HG03521 (cell line): ENCODE results near the gene MB.

Experiments used
- ATAC-seq: cut with Tn5 transposase; IDR thresholded peaks from one replicate; pipeline ENCODE4 v1.9.1; 2021; ENCODE audit warnings: mild to moderate bottlenecking, moderate library complexity; ENCODE audit not compliant: unreplicated experiment

The MB gene

DNA sequence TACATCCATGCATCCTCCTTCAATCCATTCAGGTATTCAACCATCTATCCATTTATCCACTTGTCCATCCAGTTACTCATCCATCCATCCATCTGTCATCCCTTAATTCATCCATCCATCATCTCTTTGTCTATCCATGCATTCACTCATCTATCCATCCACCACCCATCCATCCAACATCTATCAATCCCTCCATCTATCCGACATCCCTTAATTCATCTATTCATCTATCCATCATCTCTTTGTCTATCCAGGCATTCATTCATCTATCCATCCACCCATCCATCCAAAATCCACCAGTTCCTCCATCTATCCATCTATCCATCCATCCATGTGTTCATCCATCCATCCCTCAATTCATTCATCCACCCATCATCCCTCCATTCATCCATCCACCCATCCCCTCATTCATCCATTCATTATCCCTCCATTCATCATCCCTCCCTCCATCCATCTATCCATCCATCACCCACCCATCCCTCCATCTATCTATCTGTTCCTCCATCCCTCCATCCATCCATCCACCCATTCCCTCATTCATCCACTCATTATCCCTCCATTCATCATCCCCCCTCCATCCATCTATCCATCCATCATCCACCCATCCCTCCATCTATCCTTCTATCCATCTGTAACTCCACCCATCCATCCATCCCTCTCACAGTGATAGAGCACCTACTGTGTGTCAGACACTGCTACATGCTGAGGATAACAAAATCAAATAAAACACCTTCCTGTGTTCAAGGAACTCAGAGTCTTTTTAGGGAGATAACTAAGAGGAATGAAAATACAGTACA, 1.5 kb upstream of the MB start:
- no peak for ATAC-seq

DNA sequence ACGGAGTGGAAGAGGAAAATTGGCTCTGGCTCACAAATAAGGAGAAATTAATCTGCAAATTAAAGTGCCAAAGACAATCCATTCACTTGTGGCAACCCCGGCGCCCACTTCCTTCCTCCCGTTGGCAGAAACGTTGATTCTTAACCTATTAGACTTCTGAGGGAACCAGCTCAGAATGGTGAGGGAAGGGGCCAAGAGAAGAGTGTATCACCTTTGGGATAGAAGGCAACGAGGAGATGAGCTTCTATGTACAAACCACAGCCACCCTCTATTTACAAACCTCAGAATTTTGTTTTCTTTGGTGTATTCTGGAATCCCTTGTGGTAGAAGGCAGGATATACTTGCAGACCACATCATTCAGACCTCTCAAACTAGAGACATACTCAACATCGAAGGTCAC, 1.1 kb downstream of the MB start:
- ATAC-seq: no peak

DNA sequence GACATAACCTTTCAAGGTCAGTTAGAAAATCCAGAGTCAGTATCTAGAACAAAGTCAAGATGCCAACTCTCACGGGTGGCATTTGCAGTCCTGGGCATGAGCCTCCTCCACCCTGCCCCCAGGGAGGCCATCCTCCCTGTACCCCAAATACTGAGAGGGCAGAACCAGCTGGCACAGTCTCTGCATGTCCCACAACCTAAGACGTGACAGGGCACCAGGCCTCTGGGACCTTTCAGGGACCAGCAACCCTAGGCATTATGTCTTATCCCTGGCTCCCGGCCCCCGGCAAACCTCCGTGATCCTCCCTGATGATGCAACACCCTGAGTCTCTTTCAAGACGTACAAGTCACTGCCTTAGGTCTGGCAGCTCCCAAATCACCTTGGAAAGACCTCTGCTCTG, 2.0 kb downstream of the MB start:
- ATAC-seq: no peak

GRCh38 chr22:35614404-35614803, 2.7 kb downstream of the MB start:
- ATAC-seq: no peak

- no peak for ATAC-seq
Observed at GRCh38 chr22:35612903-35613302, 4.2 kb downstream of the MB start.

DNA sequence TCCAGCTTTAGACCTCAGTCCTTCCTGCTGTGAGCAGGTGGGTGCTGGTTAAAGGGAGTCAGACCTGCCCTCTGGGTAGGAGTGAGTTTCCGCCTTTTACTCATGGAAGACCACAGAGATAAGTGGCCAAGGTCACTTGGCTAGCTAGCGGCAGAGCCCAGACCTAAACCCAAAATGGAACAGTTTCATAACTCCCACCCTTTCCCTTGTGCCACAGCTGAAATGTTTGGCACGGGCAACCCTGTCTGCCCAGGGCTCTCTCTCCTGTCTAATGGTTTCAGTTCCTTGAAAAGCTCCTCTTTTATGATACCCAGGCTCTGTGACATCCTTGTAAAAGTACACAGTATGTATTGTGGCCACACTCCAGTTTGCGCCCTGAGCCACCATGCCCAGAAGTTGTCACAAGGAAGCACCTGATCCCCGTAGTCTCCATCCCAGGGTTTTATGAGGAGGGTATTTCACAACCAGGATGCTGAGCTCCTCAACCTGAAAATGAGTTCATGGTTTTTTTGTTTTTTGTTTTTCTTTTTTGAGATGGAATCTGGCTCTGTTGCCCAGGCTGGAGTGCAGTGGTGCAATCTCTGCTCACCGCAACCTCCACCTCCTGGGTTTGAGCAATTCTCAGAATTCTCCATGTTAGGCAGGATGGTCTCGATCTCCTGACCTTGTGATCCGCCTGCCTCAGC, 5.1 kb downstream of the MB start:
- ATAC-seq: no peak

GRCh38 chr22:35611200-35611890, 5.8 kb downstream of the MB start:
- no peak for ATAC-seq

- ATAC-seq: no peak
Observed at GRCh38 chr22:35610741-35611140, 6.4 kb downstream of the MB start.

GRCh38 chr22:35609761-35610160, 7.4 kb downstream of the MB start:
- ATAC-seq: no peak

DNA sequence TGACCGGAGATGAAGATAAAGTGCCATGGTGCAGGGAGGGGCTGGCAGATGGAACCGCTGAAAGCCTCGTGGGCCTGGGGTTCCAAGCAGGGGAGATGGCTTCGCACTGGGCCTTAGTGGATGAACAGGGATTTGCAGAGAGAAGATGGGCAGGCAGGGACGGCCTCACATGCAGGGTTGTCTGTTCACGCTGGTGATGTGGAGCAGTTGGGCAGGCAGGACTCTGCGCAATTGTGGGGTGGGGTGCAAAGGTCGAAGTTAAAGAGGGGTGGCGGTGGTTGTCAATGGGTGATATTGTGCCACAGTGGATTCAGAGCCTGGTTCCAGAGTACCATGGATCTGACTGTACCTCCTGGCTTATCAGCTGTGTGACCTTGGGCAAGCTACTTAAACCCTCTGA, 7.9 kb downstream of the MB start:
- ATAC-seq: no peak

DNA sequence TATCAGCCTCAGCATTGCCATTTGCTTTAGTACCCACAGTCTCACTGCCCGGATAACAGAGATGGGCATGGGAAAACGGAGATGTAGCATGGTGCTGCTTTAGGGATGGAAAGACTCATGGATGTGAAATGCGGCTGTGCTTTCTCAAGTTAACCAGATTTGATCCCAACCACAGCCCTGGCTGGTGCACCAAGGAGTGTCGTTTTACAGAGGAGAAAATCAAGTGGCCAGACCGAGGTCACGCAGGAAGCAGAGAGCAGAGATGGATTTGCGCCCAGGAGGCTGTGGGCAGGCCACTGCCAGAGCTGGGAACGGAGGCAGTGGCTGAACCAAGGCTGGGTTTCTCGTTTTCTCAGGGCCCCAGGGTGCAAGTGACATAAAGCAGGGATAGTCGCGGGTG, 9.0 kb downstream of the MB start:
- no peak for ATAC-seq

GRCh38 chr22:35606916-35607315, 10.2 kb downstream of the MB start:
- ATAC-seq: no peak

GRCh38 chr22:35605851-35606481, 11.2 kb downstream of the MB start:
- no peak for ATAC-seq

DNA sequence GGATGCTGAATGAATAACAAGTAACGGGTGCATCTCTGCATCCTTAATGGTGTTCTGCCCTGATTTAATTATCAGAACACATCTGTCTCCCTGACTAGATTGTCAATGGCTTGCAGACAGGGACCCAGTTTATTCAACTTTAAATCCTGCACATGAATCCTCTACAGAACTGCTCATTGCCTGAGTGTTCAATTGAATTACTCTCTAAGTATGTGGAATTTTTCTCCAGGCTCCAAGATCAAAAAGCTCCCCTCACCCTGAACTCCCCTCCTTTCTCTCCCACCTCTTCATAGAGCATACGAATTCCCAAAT, 11.8 kb downstream of the MB start:
- no peak for ATAC-seq

- ATAC-seq: no peak
Observed at GRCh38 chr22:35604621-35605368, 12.3 kb downstream of the MB start.

DNA sequence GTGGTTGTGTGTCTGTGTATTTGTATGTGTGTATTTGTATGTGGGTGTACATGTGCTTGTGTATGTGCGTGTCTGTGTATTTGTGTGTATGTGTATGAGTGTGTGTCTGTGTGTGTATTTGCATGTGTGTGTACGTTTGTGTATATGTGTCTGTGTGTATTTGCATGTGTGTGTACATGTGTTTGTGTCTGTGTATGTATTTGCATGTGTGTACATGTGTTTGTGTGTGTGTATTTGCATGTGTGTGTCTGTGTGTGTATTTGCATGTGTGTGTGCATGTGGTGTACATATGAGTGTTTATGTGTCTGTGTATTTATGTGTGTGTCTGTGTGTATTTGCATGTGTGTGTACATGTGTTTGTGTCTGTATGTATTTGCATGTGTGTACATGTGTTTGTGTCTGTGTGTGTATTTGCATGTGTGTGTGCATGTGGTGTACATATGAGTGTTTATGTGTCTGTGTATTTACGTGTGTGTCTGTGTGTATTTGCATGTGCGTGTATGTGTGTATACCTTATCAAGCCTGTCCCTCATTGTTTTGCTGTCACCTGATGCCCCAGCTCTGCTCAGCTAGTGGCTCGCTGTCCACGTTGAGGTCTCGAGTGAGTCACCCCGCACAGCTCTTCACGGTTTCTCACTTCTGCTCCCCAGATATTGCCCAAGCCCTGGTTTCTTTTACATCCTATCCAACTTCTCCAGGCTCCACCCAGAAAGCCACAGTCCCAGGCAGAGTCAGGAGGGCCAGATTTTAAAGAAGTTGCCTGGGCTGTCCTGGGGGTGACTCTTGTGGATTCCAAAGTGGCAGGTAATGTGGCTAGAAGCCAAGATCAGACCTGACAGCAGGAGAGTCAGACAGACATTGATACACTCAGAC, 15.2 kb downstream of the MB start:
- ATAC-seq: no peak

DNA sequence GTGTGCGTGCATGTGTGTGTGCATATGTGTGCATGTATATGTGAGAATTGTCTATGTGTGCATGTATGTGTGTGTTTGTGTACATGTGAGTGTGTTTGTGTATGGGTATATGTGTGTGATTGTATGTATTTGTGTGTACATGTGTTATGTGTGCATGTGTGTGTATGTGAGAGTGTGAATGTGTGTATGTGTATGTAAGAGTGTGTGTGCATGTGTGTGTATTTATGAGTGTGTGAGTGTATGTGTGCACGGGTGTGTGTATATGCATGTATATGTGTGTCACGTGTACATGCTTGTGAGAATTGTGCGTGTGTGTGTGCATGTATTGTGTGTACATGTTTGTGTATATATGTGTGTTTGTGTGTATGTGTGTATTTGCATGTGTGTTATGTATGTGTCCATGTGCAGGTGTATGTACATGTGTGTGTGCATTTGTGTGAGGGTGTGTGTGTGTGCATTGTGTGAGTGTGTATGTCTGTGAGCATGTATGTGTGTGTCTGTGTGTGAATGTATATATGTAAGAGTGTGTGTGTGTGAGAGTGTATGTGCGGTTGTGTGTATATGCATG, 16.0 kb downstream of the MB start:
- ATAC-seq: no peak

DNA sequence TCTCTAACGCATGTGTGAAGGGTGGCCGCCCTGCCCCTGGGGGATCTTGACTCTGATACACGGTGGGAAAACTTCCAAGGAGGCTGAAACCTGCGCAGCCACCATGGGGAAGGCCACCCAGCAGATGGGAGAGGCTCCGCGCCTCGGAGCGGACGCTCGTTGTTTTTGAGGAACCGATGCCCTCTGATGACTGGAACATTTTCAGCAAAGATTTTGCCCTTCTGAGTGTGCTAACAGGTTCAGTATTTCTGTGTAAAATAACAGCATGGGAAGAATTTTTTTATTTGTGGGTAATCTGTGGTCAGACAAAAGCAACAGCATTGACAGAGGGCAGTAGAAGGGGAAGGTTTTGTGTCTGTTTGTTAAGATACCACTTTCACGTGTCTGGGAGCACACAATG, 16.7 kb downstream of the MB start:
- ATAC-seq: no peak

DNA sequence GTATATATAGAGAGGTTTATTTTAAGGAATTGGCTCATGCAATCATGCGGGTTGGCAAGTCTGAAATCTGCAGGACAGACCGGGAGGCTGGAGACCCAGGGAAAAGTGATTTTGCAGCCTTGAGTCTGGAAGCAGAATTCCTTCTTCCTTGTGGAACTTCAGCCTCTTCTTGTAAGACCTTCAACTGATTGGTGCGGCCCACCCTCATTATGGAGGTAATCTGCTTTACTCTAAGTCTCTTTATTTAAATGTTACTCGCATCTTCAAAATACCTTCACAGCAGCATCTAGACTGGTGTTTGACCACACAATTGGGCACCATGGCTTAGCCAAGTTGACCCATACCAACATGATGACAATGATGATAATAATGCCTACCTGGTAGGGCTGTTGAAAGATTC, 17.8 kb downstream of the MB start:
- no peak for ATAC-seq

GRCh38 chr22:35598396-35598710, 18.8 kb downstream of the MB start:
- ATAC-seq: no peak
